Activated CD4-positive, alpha-beta T cell treated with anti-CD3 and anti-CD28 coated beads, Interleukin-2, amount 10 ng/mL, durations not matched to agents 7 days and 5 days (primary cell): ENCODE data around the gene PPT2. TPM values are rescaled to one million over a fixed set of nuclear protein-coding genes. Genes with fewer than 3 reads are reported as not detected.
"Not testable (repeated sequence)": the region's sequence is repeated elsewhere in the genome, so short reads cannot be mapped to it uniquely, and the experiment has no call there.

Source experiments
- CTCF ChIA-PET: fragments of 350-600 bp; sonication (Branson Sonifier 250); formaldehyde crosslinking; loops from one replicate; lab custom pipeline; 2021; ENCODE audit warnings: antibody characterized with exemption; lab: Charles Lee
- POLR2A ChIA-PET: fragments of 350-600 bp; sonication (Branson Sonifier 250); formaldehyde crosslinking; loops from one replicate; lab custom pipeline; 2021; ENCODE audit warnings: antibody characterized with exemption; lab: Charles Lee
- DNase-seq: peaks from one replicate; pipeline ENCODE4 v3.0.0-alpha.2; 2020
- H3K27ac Mint-ChIP-seq: one replicate; pipeline ENCODE4 v1.8.0; 2021; ENCODE audit warnings: mild to moderate bottlenecking, moderate library complexity, mixed read lengths
- H3K27me3 Mint-ChIP-seq: one replicate; pipeline ENCODE4 v1.8.0; 2021; ENCODE audit warnings: mixed read lengths
- H3K36me3 Mint-ChIP-seq: one replicate; pipeline ENCODE4 v1.8.0; 2021; ENCODE audit warnings: low read depth, mixed read lengths
- H3K4me1 Mint-ChIP-seq: one replicate; pipeline ENCODE4 v1.8.0; 2021; ENCODE audit warnings: mixed read lengths
- H3K4me3 Mint-ChIP-seq: one replicate; pipeline ENCODE4 v1.8.0; 2021; ENCODE audit warnings: mild to moderate bottlenecking, moderate library complexity, mixed read lengths
- H3K9me3 Mint-ChIP-seq: one replicate; pipeline ENCODE4 v1.8.0; 2021; ENCODE audit warnings: mixed read lengths
- total RNA-seq, 2 experiments: library from RNA; stranded (reverse); gene quantifications; one replicate each; pipeline ENCODE4 v1.2.3, GENCODE V29; 2021

Gene PPT2
- total RNA-seq, 2 experiments from 2014 or later, result 8.3 to 9.2 TPM

- ChIA-PET POLR2A (interaction anchor here (1.0 kb wide), 1 partner anchor 654 kb away, joined by 3 read pairs; no protein-coding TSS in a partner anchor), CTCF (interaction anchor here (0.9 to 1.4 kb wide), 5 partner anchors 9 to 60 kb away, joined by 3 to 6 read pairs (median 3); partner anchors contain the start of gene FKBPL)
- Mint-ChIP-seq H3K27ac (peak within 1 kb of the TSS; percentile 97), H3K4me1 (peaks cover 63% of the 10 kb centered on the region), H3K36me3 (peaks cover 60% of the 10 kb centered on the region), H3K4me3 (peak within 1 kb of the TSS; percentile 100), H3K27me3 (no peaks in the 10 kb centered on the region), H3K9me3 (no peaks in the 10 kb centered on the region)
- DNase-seq, result peak; percentile 93
These were observed 36.3 kb downstream of the PPT2 start, which contains the start of gene PBX2 for GRCh38 chr6:32190054-32190851. Gene PBX2, minus strand, starts transcription at chr6:32190202. Its CDS starts 287 bp downstream, at chr6:32189915.

GRCh38 chr6:32190911-32191677, 37.2 kb downstream of the PPT2 start:
- peak overlapping the region; percentile 100 for H3K4me3 Mint-ChIP-seq
- POLR2A ChIA-PET, result interaction anchor here (1.0 kb wide), 1 partner anchor 654 kb away, joined by 3 read pairs; no protein-coding TSS in a partner anchor
- DNase-seq, result no peak
- H3K27ac Mint-ChIP-seq, result peak overlapping the region; percentile 97
- H3K4me1 Mint-ChIP-seq, result peaks cover 58% of the 10 kb centered on the region
- H3K9me3 Mint-ChIP-seq, result no peaks in the 10 kb centered on the region
- peaks cover 53% of the 10 kb centered on the region for H3K36me3 Mint-ChIP-seq
- no peaks in the 10 kb centered on the region for H3K27me3 Mint-ChIP-seq
- CTCF ChIA-PET, result interaction anchor here (0.9 to 1.4 kb wide), 5 partner anchors 9 to 61 kb away, joined by 3 to 6 read pairs (median 3); partner anchors contain the start of gene FKBPL

- CTCF ChIA-PET, result interaction anchor here (1.2 kb wide), 1 partner anchor 13 kb away, joined by 6 read pairs; no protein-coding TSS in a partner anchor
- H3K4me3 Mint-ChIP-seq, result peak overlapping the region; percentile 100
- H3K36me3 Mint-ChIP-seq, result peaks cover 45% of the 10 kb centered on the region
- H3K9me3 Mint-ChIP-seq, result no peaks in the 10 kb centered on the region
- peak overlapping the region; percentile 97 for H3K27ac Mint-ChIP-seq
- H3K27me3 Mint-ChIP-seq, result no peaks in the 10 kb centered on the region
- H3K4me1 Mint-ChIP-seq, result peaks cover 53% of the 10 kb centered on the region
- DNase-seq, result no peak
- POLR2A ChIA-PET, result no interaction called here
These were observed 38.0 kb downstream of the PPT2 start for GRCh38 chr6:32191696-32192607.

GRCh38 chr6:32192608-32193039, 38.7 kb downstream of the PPT2 start, which contains the start of gene GPSM3:
Gene GPSM3, minus strand, starts transcription at chr6:32192643. Its CDS starts 130 bp downstream, at chr6:32192513.
- DNase-seq, result peak; percentile 73
- ChIA-PET POLR2A (interaction anchor here (1.0 kb wide), 1 partner anchor 64 kb away, joined by 3 read pairs; no protein-coding TSS in a partner anchor), CTCF (interaction anchor here (0.6 to 1.2 kb wide), 2 partner anchors 13 to 49 kb away, joined by 5 to 6 read pairs; no protein-coding TSS in a partner anchor)
- Mint-ChIP-seq H3K27me3 (no peaks in the 10 kb centered on the region), H3K9me3 (no peaks in the 10 kb centered on the region), H3K4me1 (peaks cover 48% of the 10 kb centered on the region), H3K27ac (peak within 1 kb of the TSS; percentile 97), H3K4me3 (peak within 1 kb of the TSS; percentile 100), H3K36me3 (peaks cover 38% of the 10 kb centered on the region)

- POLR2A ChIA-PET, result interaction anchor here (1.0 kb wide), 1 partner anchor 64 kb away, joined by 3 read pairs; no protein-coding TSS in a partner anchor
- DNase-seq, H3K27me3 Mint-ChIP-seq, H3K9me3 Mint-ChIP-seq: not testable (repeated sequence)
- peaks cover 33% of the 10 kb centered on the region for H3K36me3 Mint-ChIP-seq
- peak overlapping the region; percentile 100 for H3K4me3 Mint-ChIP-seq
- peak overlapping the region; percentile 97 for H3K27ac Mint-ChIP-seq
- CTCF ChIA-PET, result interaction anchor here (0.6 to 1.2 kb wide), 3 partner anchors 14 to 1543 kb away, joined by 4 to 6 read pairs (median 5); no protein-coding TSS in a partner anchor
- peaks cover 43% of the 10 kb centered on the region for H3K4me1 Mint-ChIP-seq
These were observed 39.2 kb downstream of the PPT2 start for GRCh38 chr6:32193096-32193495.

- H3K4me3 Mint-ChIP-seq, result peak overlapping the region; percentile 91
- POLR2A ChIA-PET, result no interaction called here
- peaks cover 31% of the 10 kb centered on the region for H3K4me1 Mint-ChIP-seq
These were observed 40.4 kb downstream of the PPT2 start for GRCh38 chr6:32194388-32194787.

GRCh38 chr6:32194825-32195651, 41.1 kb downstream of the PPT2 start:
- Mint-ChIP-seq H3K4me3 (peak overlapping the region; percentile 91), H3K4me1 (peaks cover 31% of the 10 kb centered on the region), H3K27me3 (no peaks in the 10 kb centered on the region), H3K9me3 (no peaks in the 10 kb centered on the region), H3K36me3 (peaks cover 21% of the 10 kb centered on the region), H3K27ac (peak overlapping the region; percentile 99)
- DNase-seq, result peak; percentile 53
- CTCF ChIA-PET, result interaction anchor here (0.7 to 1.5 kb wide), 11 partner anchors 8 to 92 kb away, joined by 3 to 10 read pairs (median 4); partner anchors contain the start of genes ATF6B and FKBPL
- POLR2A ChIA-PET, result interaction anchor here (0.8 kb wide), 1 partner anchor 649 kb away, joined by 3 read pairs; the partner anchor contains the start of gene PSMB8

More at GRCh38 chr6:32194388-32194787, 40.4 kb downstream of the PPT2 start:
- peak overlapping the region; percentile 99 for H3K27ac Mint-ChIP-seq
- peaks cover 22% of the 10 kb centered on the region for H3K36me3 Mint-ChIP-seq
- H3K9me3 Mint-ChIP-seq, result no peaks in the 10 kb centered on the region
- no peaks in the 10 kb centered on the region for H3K27me3 Mint-ChIP-seq
- CTCF ChIA-PET, result no interaction called here
- no peak for DNase-seq

GRCh38 chr6:32195652-32195901, 41.6 kb downstream of the PPT2 start:
- Mint-ChIP-seq H3K4me1 (peaks cover 31% of the 10 kb centered on the region), H3K4me3 (peak overlapping the region; percentile 91), H3K27ac (peak overlapping the region; percentile 99), H3K36me3 (peaks cover 15% of the 10 kb centered on the region), H3K9me3 (no peaks in the 10 kb centered on the region), H3K27me3 (no peaks in the 10 kb centered on the region)
- ChIA-PET CTCF (interaction anchor here (0.7 to 1.5 kb wide), 11 partner anchors 9 to 92 kb away, joined by 3 to 10 read pairs (median 4); partner anchors contain the start of genes ATF6B and FKBPL), POLR2A (interaction anchor here (0.8 kb wide), 2 partner anchors 68 to 649 kb away, joined by 3 to 4 read pairs; partner anchors contain the start of genes ATF6B and PSMB8)
- peak; percentile 100 for DNase-seq

GRCh38 chr6:32195902-32196681, 42.2 kb downstream of the PPT2 start:
- Mint-ChIP-seq H3K27ac (peak overlapping the region; percentile 99), H3K4me3 (peak overlapping the region; percentile 91), H3K36me3 (peaks cover 12% of the 10 kb centered on the region), H3K4me1 (peaks cover 31% of the 10 kb centered on the region), H3K9me3 (no peaks in the 10 kb centered on the region), H3K27me3 (no peaks in the 10 kb centered on the region)
- POLR2A ChIA-PET, result interaction anchor here (0.8 kb wide), 2 partner anchors 68 to 648 kb away, joined by 3 to 4 read pairs; partner anchors contain the start of genes ATF6B and PSMB8
- DNase-seq, result peak; percentile 64
- CTCF ChIA-PET, result interaction anchor here (0.7 to 1.5 kb wide), 11 partner anchors 9 to 93 kb away, joined by 3 to 10 read pairs (median 4); partner anchors contain the start of genes ATF6B and FKBPL
